ENCODE measurements around the gene SULT1C2. TPM values are rescaled to one million over a fixed set of nuclear protein-coding genes. Genes with fewer than 3 reads are reported as not detected.

The SULT1C2 gene
- total and polyA plus RNA-seq, 2 of the 4 experiments (the other 2 are of a cell fraction), result 0.09 TPM; not detected in 1

- Histone ChIP-seq H3K56ac (ENCODE audit: extremely low read depth, insufficient read depth, low read length) (no peak overlapping the region), H3K14ac (replicated peaks; ENCODE audit: low read depth, low read length) (no peak overlapping the region), H3K4me1 (ENCODE audit: control insufficient read depth, insufficient read depth, low read length) (no peaks in the 10 kb centered on the region), H4K91ac (ENCODE audit: insufficient read depth, low read depth, low read length) (no peak overlapping the region), H2BK20ac (ENCODE audit: low read depth, low read length) (no peak overlapping the region), H3K27me3 (ENCODE audit: control insufficient read depth, insufficient read depth, low read length) (peaks cover 23% of the 10 kb centered on the region), H2AK9ac (replicated peaks; ENCODE audit: low read depth, low read length, poor library complexity) (no peak overlapping the region), H3K36me3 (ENCODE audit: control insufficient read depth, insufficient read depth, low read length) (no peaks in the 10 kb centered on the region), H3K4me3 (ENCODE audit: insufficient read depth, low read depth, low read length) (no peak overlapping the region), H2AK5ac (ENCODE audit: low read depth, low read length) (no peak overlapping the region), H3K27ac (ENCODE audit: insufficient read depth, low read length) (no peak overlapping the region), H2BK120ac (ENCODE audit: low read depth, low read length) (no peak overlapping the region), H3K9me3 (ENCODE audit: control insufficient read depth, insufficient read depth, low read length) (no peaks in the 10 kb centered on the region), H3K4ac (ENCODE audit: low read depth, low read length) (no peak overlapping the region), H3K9me1 (ENCODE audit: insufficient read depth, low read length) (no peaks in the 10 kb centered on the region), H4K8ac (ENCODE audit: low read depth in 2 of 2, low read length in 2 of 2) (no peak overlapping the region), H4K5ac (ENCODE audit: low read depth, low read length) (no peak overlapping the region), H3K4me2 (ENCODE audit: low read depth, low read length) (no peak overlapping the region), H4K20me1 (ENCODE audit: insufficient read depth, low read length) (no peaks in the 10 kb centered on the region), H2BK15ac (ENCODE audit: low read depth, low read length) (no peak overlapping the region), H3K23ac (ENCODE audit: low read depth, low read length) (no peak overlapping the region), H3K18ac (ENCODE audit: low read depth, low read length) (no peak overlapping the region), H2BK5ac (ENCODE audit: low read depth, low read length, poor library complexity, severe bottlenecking) (no peak overlapping the region), H3K9ac (ENCODE audit: low read depth, low read length) (no peak overlapping the region), H3K79me1 (ENCODE audit: low read depth in 1 of 2, low read length in 2 of 2) (no peaks in the 10 kb centered on the region), H2AFZ (replicated peaks; ENCODE audit: low read length, poor library complexity) (no peak overlapping the region)
- in situ Hi-C loops (cut with MboI; ENCODE audit: low sequenced_read_pairs) (no loop called here), intact Hi-C loops (cut with micrococcal nuclease) (no loop called here), dilution Hi-C loops (cut with HindIII; ENCODE audit: low sequenced_read_pairs, unreplicated experiment) (no loop called here)
- no CpG with 5 or more reads among the region's 5 CpGs for WGBS, 2 experiments (ENCODE audit: extremely low coverage in 2 of 2, insufficient read length in 1 of 2)
- DNase-seq, result no peak
- CTCF ChIA-PET, result no interaction called here
- no peak for ATAC-seq (ENCODE audit: low read depth)
- BruUV-seq (replicated peaks), result no TSS peak
- TF ChIP-seq POLR2A (IDR thresholded peaks at IDR 0.05; ENCODE audit: low read depth, low read length), result no peak
- TF ChIP-seq, protein P1, sequence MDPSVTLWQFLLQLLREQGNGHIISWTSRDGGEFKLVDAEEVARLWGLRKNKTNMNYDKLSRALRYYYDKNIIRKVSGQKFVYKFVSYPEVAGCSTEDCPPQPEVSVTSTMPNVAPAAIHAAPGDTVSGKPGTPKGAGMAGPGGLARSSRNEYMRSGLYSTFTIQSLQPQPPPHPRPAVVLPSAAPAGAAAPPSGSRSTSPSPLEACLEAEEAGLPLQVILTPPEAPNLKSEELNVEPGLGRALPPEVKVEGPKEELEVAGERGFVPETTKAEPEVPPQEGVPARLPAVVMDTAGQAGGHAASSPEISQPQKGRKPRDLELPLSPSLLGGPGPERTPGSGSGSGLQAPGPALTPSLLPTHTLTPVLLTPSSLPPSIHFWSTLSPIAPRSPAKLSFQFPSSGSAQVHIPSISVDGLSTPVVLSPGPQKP (IDR thresholded peaks at IDR 0.05; ENCODE audit: borderline replicate concordance, low read depth, low read length), result no peak
- TF ChIP-seq MXI1 (IDR thresholded peaks at IDR 0.05; ENCODE audit: borderline replicate concordance, low read depth, low read length), result no peak
- TF ChIP-seq SMC3 (IDR thresholded peaks at IDR 0.05; ENCODE audit: low read depth, low read length), result no peak
- TF ChIP-seq RAD21 (IDR thresholded peaks at IDR 0.05; ENCODE audit: low read length), result no peak
- TF ChIP-seq CHD1 (IDR thresholded peaks at IDR 0.05; ENCODE audit: low read depth, low read length), result no peak
- TF ChIP-seq BHLHE40 (IDR thresholded peaks at IDR 0.05; ENCODE audit: low read depth, low read length), result no peak
- no peak for TF ChIP-seq MAZ (IDR thresholded peaks at IDR 0.05; ENCODE audit: borderline replicate concordance, low read depth, low read length)
- TF ChIP-seq CEBPB (IDR thresholded peaks at IDR 0.05; ENCODE audit: low read depth, low read length), result no peak
- TF ChIP-seq, protein P2, sequence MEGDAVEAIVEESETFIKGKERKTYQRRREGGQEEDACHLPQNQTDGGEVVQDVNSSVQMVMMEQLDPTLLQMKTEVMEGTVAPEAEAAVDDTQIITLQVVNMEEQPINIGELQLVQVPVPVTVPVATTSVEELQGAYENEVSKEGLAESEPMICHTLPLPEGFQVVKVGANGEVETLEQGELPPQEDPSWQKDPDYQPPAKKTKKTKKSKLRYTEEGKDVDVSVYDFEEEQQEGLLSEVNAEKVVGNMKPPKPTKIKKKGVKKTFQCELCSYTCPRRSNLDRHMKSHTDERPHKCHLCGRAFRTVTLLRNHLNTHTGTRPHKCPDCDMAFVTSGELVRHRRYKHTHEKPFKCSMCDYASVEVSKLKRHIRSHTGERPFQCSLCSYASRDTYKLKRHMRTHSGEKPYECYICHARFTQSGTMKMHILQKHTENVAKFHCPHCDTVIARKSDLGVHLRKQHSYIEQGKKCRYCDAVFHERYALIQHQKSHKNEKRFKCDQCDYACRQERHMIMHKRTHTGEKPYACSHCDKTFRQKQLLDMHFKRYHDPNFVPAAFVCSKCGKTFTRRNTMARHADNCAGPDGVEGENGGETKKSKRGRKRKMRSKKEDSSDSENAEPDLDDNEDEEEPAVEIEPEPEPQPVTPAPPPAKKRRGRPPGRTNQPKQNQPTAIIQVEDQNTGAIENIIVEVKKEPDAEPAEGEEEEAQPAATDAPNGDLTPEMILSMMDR (conservative IDR thresholded peaks at IDR 0.05; ENCODE audit: low read depth, low read length), result no peak
- TF ChIP-seq, protein P3, sequence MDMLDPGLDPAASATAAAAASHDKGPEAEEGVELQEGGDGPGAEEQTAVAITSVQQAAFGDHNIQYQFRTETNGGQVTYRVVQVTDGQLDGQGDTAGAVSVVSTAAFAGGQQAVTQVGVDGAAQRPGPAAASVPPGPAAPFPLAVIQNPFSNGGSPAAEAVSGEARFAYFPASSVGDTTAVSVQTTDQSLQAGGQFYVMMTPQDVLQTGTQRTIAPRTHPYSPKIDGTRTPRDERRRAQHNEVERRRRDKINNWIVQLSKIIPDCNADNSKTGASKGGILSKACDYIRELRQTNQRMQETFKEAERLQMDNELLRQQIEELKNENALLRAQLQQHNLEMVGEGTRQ (IDR thresholded peaks at IDR 0.05; ENCODE audit: low read depth, low read length), result no peak
- no peak for TF ChIP-seq FOS (IDR thresholded peaks at IDR 0.05; ENCODE audit: low read depth, low read length)
- POLR2A ChIA-PET (ENCODE audit: unreplicated experiment), result no interaction called here
Measured at GRCh38 chr2:108285616-108286015, 3.1 kb upstream of the SULT1C2 start.
